Activated naive CD4-positive, alpha-beta T cell treated with anti-CD3 and anti-CD28 coated beads, Interleukin-2, amount 50 U/mL, for 72 hours (primary cell): ENCODE results near the gene PCDH19. TPM values are rescaled to one million over a fixed set of nuclear protein-coding genes. Genes with fewer than 3 reads are reported as not detected.

ENCODE experiments used
- ATAC-seq, 2 donors: fragments of 150-1000 bp; cut with Tn5 transposase; 2 replicates each; pipeline ENCODE4 v1.10.0; 2021; ENCODE audit warnings: mild to moderate bottlenecking in 2 of 2, moderate library complexity in 2 of 2
- DNase-seq, 2 donors: peaks; one replicate each; pipeline ENCODE4 v3.0.0; 2021 to 2022; ENCODE audit warnings: low spot score in 2 of 2
- H3K27ac Mint-ChIP-seq, 2 donors: one replicate each; pipeline ENCODE4 v1.8.0; 2022; ENCODE audit warnings: mild to moderate bottlenecking in 2 of 2, mixed read lengths in 2 of 2
- H3K36me3 Mint-ChIP-seq, 2 donors: one replicate each; pipeline ENCODE4 v1.8.0; 2022; ENCODE audit warnings: mixed read lengths in 2 of 2
- H3K9me3 Mint-ChIP-seq, 2 donors: one replicate each; pipeline ENCODE4 v1.8.0; 2022; ENCODE audit warnings: mixed read lengths in 2 of 2
- total RNA-seq, 2 donors: library from RNA; stranded (reverse); gene quantifications; one replicate each; pipeline ENCODE4 v1.2.3, GENCODE V29; 2022

Gene PCDH19
- total RNA-seq, 2 donors from 2014 or later = not detected

DNA sequence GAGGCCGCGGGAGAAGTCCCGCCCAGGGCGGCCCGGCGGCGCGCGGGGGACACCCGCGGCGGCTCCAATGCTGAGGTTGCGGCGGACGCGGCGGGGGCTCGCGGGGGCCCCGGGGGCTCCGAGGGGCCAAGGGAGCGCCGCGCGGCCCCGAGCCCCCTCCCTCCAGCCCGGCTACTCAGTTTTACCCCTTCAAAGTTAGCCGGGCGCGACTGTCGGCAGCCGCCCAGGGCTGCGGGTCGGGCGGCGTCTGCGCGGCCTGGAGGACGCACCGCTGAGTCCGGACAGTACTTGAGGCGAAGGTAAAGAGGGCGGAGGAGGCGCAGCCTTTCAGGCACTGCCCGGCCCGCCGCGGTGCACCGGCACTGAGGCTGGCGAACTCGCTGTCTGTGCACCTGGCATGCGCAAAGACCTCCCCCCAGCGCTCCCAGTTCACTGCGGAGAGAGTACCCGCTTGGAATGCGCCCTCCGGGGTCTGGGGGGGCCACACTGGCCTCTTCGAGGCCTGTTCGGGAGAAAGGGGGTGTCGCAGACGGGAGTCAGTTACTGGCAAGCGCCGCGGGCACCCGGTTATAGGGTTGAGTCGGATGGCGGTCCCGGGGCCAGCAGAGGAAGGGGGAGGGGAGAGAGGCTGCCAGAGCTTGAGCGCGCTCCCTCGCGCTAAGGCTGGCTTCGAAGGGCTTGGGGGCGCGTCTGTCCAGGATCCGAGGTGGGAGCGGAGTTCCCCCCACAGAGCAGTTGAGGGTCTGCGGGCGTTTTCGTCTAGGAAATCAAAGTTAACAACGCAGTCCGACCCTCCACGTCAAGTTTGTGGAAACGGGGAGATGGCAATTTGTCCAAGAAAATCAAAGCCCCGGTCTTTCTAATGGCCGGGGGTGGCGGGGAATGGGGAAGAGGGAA lies 1.1 kb downstream of the PCDH19 start:
- no peak for ATAC-seq
- DNase-seq = no peak
- Mint-ChIP-seq H3K9me3 (no peaks in the 10 kb centered on the region), H3K27ac (no peak overlapping the region), H3K36me3 (peaks cover 0 to 13% of the 10 kb centered on the region in 2 donors)

DNA sequence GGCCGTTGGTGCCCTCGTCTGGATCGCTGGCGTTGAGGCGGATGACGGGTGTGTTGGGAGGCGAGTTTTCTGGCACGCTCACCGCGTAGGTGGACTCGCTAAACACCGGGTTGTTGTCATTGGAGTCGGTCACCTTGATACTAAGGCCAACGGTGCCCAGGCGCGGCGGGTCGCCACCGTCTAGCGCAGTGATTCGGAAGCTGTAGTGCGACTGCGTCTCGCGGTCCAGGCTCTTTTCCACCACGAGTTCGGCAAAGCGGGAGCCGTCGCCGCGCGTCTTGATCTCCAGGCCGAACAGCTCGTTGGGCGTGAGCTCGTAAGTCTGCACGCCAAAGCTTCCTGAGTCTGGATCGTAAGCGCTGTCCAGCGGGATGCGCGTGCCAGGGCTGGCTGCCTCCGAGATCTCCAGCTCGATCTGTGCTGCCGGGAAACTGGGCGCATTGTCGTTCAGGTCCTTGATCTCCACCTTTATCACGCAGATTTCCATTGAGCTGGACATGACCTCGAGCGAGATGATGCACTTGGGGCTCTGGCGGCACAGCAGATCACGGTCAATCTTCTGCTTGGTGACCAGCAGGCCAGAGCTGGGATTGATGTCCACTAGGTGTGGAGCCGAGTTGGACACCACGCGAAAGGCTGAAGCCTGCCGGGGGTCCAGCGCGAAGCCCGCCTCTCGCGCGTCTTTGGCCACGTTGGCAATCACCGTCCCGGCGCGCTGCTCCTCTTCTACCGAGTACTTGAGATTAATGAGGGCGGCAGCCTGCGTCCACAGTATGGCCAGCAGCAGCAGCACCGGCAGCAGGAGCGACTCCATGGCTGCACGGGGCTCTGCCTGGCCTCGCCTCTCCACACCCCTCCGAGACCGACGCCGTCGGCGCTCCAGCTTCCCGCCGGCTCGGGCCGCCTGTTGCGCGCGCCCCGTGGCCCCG lies 2.0 kb downstream of the PCDH19 start:
- no peak overlapping the region for H3K27ac Mint-ChIP-seq

DNA sequence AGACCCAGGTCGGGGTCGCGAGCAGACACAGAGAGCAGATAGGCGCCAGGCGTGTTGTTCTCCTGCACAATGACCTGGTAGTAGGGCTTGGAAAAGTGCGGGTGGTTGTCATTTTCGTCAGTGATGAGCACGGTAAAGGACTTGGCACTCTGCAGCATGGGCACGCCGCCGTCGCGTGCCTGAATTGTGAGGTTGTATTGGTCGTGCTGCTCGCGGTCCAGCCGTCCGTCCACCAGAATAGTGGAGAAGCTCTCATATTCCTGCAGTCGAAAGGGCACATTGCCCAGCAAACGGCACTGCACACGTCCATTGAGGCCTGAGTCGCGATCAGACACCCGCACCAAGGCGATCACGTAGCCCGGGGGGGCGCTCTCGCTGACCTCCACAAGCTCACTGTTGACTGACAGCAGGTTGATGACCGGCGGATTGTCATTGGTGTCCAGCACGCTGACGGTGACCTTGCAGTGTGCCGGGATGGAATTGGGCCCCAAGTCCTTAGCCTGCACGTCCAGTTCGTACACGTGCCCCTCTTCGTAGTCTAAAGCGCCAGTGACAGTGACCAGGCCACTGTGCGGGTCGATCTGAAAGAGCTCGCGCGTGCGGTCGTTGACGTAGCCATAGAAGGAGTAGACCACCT lies 2.8 kb downstream of the PCDH19 start:
- Mint-ChIP-seq H3K36me3 (peaks cover 0 to 13% of the 10 kb centered on the region in 2 donors), H3K9me3 (no peaks in the 10 kb centered on the region), H3K27ac (no peak overlapping the region)
- ATAC-seq (no peak), DNase-seq (no peak)

More for the DNA sequence above, 2.0 kb downstream of the PCDH19 start:
- H3K36me3 Mint-ChIP-seq = peaks cover 0 to 13% of the 10 kb centered on the region in 2 donors
- ATAC-seq = no peak
- no peak for DNase-seq
- H3K9me3 Mint-ChIP-seq = no peaks in the 10 kb centered on the region

DNA sequence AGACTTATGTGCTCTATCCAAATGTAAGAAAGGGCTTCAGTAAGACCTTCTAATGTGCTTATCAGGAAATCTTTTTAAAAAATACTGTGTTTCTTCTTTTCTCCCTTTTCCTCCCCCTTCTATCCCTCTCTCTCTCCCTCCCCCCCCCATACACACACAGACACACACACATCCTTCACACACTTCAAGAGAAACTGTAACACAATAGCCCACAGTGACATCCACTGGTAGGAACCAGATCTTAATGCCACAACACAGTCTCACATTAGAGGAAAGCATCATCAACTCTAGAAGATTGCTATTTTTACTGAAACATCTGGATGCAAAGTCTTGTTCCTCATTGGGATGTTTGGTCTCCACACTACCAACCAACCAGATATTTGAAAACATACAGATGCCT lies 4.6 kb downstream of the PCDH19 start:
- no peaks in the 10 kb centered on the region for H3K9me3 Mint-ChIP-seq
- no peak for ATAC-seq
- peaks cover 0 to 13% of the 10 kb centered on the region in 2 donors for H3K36me3 Mint-ChIP-seq
- H3K27ac Mint-ChIP-seq = no peak overlapping the region
- DNase-seq = no peak

DNA sequence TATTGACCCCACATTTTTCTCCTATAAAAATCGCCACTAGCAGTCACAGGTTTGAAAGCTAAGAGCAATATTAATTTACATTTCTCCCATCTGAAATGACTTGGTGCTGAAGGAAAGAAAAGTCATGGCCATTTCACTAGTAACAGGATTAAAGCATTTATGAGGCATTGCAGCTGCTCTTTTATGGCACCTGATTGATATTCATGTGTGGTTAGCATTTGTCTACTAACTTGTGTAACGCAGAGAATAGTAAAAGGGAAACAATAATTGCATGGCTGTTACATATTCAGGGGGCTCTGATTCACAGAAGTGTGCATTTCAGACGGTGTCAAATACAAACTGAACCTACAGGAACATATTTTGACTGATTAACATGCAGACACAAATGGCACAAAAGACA lies 5.2 kb downstream of the PCDH19 start:
- DNase-seq = no peak
- H3K9me3 Mint-ChIP-seq = no peaks in the 10 kb centered on the region
- H3K36me3 Mint-ChIP-seq = peaks cover 0 to 13% of the 10 kb centered on the region in 2 donors
- no peak overlapping the region for H3K27ac Mint-ChIP-seq
- no peak for ATAC-seq

DNA sequence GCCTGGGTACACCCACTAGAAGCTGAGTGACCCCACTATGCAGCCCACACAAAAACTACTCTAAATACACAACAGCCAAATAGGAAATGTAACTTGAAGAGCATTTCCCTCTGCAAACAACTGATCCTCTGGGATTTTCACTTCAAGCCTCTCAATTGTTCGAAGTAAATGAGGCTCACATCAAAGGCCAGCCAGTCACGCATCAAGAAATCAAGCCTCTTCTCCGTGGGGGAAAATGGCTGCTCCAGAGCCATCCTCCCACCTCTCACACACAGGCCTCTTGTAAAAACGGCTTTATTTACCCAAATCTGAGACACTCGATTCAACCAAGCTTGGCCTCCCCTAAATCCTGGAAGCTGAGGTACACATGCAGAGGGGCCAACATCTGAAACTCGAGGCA lies 14.3 kb downstream of the PCDH19 start:
- no peak for DNase-seq
- ATAC-seq = no peak
- H3K27ac Mint-ChIP-seq = no peak overlapping the region
- no peaks in the 10 kb centered on the region for H3K36me3 Mint-ChIP-seq
- H3K9me3 Mint-ChIP-seq = no peaks in the 10 kb centered on the region

DNA sequence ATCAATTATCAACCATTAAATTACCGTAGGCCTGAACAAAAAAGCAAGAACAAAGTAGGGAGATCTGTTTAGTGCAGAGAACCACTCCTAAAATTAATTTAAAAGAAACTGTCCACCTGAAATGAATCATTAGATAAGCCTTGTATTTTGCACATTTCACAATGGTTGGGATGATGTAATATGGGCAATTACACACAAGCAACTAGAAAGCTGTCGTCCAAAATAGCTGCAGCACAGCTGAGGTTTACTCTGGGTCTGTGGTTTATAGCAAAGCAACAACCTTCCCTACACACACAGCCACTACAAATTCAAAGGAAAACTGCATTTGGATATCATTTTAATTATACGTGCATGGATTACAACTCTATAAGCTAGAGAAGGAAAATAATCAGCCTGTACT lies 28.5 kb downstream of the PCDH19 start:
- H3K9me3 Mint-ChIP-seq = no peaks in the 10 kb centered on the region
- H3K27ac Mint-ChIP-seq = no peak overlapping the region
- H3K36me3 Mint-ChIP-seq = no peaks in the 10 kb centered on the region
- ATAC-seq = no peak
- no peak for DNase-seq

DNA sequence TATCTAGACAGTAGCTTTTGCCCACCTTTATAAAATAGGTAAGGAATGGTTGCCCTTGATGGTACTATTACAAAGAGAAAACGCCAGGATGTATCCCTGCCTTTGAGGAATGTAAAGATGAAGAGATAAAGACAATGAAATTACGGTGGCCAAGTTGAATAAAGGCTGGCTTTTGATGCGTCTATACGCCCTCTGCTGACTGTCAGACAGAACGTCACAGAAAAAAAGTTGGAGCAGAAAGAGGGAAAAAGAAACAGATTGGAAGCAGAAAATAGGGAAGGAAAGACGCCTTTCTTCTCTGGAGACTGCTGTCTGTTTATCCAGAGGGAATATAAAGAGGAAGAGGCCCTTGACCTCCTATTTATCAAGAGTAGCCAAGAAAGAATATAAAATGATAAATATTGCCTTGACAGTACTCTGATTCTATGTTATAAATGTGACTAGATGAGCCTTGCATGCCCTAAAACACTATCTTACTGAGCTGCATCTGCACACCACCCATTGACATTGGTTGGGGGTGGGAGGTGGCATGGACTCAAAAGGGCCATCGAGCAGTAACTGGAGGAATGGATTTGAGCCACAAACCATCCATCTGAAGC lies 30.6 kb downstream of the PCDH19 start:
- DNase-seq = no peak
- Mint-ChIP-seq H3K27ac (no peak overlapping the region), H3K36me3 (no peaks in the 10 kb centered on the region), H3K9me3 (no peaks in the 10 kb centered on the region)
- no peak for ATAC-seq

DNA sequence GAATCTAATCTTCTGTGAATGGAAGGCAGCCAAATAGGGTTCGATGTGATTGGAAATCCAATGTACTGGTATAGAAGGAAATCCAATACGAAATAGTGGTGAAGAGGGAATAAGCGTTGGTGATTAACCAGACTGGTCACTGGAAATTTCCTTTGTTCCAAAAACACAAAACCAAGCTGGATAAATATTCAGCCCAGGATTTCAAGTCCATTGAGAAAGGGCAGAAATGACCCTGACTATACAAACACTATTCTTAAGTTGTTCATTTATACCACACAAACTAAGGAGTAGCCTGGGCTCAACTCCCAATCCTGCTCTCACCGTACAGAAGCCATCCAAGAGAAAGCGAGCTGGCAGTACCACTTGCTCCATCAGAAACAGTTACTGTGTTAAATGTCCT lies 32.2 kb downstream of the PCDH19 start:
- Mint-ChIP-seq H3K9me3 (no peaks in the 10 kb centered on the region), H3K27ac (no peak overlapping the region), H3K36me3 (no peaks in the 10 kb centered on the region)
- ATAC-seq (no peak), DNase-seq (no peak)

DNA sequence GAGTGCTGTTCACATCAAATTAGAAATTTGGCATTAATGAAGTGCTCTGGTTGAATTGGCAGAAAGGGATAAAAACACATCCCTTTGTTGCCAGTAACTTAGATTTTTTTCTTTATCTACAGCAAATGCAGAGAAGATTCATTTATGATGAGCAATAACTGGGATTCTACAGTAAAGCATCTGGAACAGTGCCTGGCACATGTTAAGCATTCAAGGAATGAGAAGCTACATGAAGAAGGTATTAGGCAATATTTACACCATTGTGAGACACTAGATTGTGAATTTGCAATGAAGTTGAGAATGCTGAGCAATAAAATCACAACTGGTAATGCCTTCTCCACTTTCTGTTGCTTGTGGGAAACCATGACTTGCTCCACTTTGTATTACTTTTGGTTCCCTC lies 33.5 kb downstream of the PCDH19 start:
- Mint-ChIP-seq H3K36me3 (no peaks in the 10 kb centered on the region), H3K9me3 (no peaks in the 10 kb centered on the region), H3K27ac (no peak overlapping the region)
- ATAC-seq = no peak
- DNase-seq = no peak

DNA sequence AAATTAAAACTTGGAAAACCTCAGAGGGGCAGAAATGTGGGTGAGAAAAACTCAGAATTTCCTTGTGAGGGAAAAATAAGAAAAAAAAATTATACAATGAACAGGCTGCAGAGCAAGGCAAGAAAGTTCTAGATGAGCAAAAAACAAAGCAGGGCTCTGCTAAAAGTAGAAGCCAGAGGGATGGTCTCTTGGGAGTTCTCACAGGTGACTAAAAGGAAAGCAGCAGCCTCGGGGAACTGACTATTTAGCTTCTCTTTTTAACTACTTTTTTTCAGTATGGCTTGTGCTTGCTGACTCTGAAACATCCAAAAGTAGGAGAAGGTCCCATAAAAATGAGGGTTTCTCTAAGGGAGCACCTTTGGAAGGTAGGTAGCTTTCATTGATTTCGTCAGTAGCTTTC lies 36.4 kb downstream of the PCDH19 start:
- H3K27ac Mint-ChIP-seq = no peak overlapping the region
- H3K9me3 Mint-ChIP-seq = no peaks in the 10 kb centered on the region
- H3K36me3 Mint-ChIP-seq = no peaks in the 10 kb centered on the region
- DNase-seq (no peak), ATAC-seq (no peak)

DNA sequence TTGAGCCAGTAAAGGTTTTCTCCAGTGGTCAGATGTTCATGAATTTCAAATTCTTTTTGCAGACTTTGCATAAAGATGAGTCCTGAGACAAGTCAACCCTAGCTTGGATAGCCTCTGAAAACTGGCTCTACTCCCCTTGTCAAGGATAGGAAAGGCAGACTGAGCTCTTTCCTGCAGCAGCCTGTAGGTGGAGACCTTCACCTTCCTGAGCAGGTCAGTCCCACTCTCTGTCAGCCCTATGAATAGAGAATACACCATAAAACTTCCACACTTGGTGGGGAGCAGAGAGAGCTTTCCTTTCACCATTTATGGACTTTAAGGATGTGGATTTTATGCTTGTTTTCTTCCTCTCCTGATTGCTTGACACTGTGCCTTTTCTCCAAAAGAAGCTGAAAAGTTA lies 41.9 kb downstream of the PCDH19 start:
- no peaks in the 10 kb centered on the region for H3K36me3 Mint-ChIP-seq
- DNase-seq (no peak), ATAC-seq (no peak)
- no peak overlapping the region for H3K27ac Mint-ChIP-seq
- H3K9me3 Mint-ChIP-seq = no peaks in the 10 kb centered on the region

DNA sequence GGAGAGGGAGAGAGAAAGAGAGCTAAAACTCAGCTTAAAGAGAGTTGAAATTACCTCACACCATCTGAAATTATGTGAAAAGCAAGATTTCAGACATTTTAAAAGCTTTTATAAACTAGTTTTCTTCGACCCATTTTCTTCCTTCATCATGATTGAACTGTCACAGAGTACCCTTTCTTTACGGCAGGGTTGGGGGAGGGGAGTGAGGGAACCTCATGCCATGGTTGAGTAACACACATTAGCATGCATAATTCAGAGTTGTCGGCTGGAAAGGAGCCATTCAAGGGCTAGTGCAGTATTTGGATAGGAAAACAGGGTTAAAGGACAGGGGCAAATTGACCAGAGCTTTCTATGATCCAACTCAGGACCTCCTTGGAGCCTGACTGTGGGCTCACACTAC lies 46.2 kb downstream of the PCDH19 start:
- no peak for ATAC-seq
- Mint-ChIP-seq H3K9me3 (no peaks in the 10 kb centered on the region), H3K27ac (no peak overlapping the region), H3K36me3 (no peaks in the 10 kb centered on the region)
- no peak for DNase-seq

DNA sequence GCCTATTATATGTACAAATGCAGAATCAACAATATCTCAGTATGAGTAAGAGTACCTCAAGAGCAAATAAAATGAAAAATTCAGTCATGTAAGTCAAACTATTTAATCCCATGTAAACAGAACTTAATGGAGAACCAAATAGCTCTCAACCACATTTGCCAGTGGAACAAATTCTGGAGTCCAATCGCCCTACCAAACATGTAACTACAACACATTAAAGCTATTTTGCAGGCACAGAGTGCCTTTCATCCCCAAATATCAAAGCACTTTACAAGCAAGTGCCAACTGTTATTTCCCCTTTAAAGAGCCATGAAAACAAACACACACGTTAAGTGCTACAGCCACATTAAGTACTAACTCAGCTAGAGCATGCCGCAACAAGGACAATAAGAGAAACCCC lies 51.3 kb downstream of the PCDH19 start:
- Mint-ChIP-seq H3K27ac (no peak overlapping the region), H3K36me3 (no peaks in the 10 kb centered on the region), H3K9me3 (no peaks in the 10 kb centered on the region)
- ATAC-seq (no peak), DNase-seq (no peak)

DNA sequence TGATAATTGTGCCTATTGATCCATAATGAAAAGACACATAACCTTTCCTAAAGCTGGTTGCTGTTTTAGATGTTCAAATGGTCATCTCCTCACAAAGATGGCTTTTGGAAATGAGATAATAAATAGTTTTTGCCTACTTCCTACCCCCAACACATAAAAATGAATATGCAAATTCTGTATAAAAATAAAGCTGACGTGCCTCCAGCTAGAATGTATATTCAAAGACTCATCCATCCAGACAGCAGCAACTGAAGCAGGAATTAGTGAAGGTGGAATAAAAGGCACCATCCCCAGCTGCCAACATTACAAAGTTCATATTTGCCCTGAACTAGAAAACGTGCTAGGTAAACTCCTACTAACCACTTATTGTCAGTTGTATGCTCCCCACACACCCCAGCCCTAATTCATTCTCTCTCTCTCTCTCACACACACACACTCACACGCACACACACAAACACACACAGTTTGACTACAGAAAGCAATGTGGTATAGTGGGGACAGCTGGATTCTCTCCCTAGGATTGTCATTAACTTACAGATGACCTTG lies 53.6 kb downstream of the PCDH19 start:
- ATAC-seq (no peak), DNase-seq (no peak)
- no peak overlapping the region for H3K27ac Mint-ChIP-seq
- no peaks in the 10 kb centered on the region for H3K9me3 Mint-ChIP-seq
- H3K36me3 Mint-ChIP-seq = no peaks in the 10 kb centered on the region

DNA sequence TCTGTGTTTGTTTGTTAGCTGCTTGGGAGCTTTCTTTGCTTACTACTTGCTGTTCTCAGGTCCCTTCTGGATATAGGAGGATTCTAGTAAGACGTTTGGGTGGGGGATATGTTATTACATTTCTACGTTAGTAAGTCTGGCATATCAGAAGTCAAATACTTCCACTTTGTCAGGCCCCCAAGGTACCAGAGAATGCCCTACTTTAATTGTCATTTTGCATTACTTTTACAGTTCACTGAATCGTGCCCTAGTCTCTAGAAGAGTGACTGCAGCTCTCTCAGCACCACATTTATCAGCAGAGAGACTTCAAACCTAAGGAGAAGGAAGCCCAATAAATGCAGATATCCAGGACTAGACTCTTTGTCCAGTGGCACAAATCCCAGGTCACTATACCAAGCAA lies 54.4 kb downstream of the PCDH19 start:
- H3K36me3 Mint-ChIP-seq = no peaks in the 10 kb centered on the region
- no peak for ATAC-seq
- H3K9me3 Mint-ChIP-seq = no peaks in the 10 kb centered on the region

More for the DNA sequence above, 54.4 kb downstream of the PCDH19 start:
- DNase-seq = no peak
- H3K27ac Mint-ChIP-seq = no peak overlapping the region
